ENCODE results near the gene CISTR.

The CISTR gene

DNA sequence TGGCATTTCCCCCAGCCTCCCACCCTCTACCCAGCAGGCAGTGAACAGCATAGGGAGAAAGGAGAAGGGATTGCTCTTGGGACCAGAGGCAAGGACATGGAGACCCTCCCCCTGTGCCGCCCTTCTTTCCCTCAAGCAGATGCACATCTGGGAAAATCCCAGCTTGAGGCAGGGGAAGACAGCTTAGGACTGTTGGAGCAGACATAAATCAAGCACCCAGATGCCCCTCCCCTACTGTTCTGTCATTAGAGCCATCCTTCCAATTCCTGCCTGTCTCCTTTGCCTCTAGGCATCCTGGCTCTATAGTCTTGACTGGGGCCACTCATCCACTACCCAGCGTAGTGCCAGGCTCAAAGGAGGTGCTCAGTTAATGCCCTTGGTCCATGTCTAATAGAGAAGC lies 7.5 kb upstream of the CISTR start:
- TF ChIP-seq, protein P1, sequence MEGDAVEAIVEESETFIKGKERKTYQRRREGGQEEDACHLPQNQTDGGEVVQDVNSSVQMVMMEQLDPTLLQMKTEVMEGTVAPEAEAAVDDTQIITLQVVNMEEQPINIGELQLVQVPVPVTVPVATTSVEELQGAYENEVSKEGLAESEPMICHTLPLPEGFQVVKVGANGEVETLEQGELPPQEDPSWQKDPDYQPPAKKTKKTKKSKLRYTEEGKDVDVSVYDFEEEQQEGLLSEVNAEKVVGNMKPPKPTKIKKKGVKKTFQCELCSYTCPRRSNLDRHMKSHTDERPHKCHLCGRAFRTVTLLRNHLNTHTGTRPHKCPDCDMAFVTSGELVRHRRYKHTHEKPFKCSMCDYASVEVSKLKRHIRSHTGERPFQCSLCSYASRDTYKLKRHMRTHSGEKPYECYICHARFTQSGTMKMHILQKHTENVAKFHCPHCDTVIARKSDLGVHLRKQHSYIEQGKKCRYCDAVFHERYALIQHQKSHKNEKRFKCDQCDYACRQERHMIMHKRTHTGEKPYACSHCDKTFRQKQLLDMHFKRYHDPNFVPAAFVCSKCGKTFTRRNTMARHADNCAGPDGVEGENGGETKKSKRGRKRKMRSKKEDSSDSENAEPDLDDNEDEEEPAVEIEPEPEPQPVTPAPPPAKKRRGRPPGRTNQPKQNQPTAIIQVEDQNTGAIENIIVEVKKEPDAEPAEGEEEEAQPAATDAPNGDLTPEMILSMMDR (IDR thresholded peaks at IDR 0.05; ENCODE audit: poor library complexity, severe bottlenecking), result no peak
- no peak for ATAC-seq (ENCODE audit: low read depth)
- H3K27ac ChIP-seq (ENCODE audit: poor library complexity, severe bottlenecking), result no peak overlapping the region
- H3K9me3 ChIP-seq (ENCODE audit: severe bottlenecking), result no peaks in the 10 kb centered on the region
- H3K36me3 ChIP-seq (ENCODE audit: low read depth), result no peaks in the 10 kb centered on the region
- no peaks in the 10 kb centered on the region for H3K27me3 ChIP-seq (ENCODE audit: insufficient read depth, poor library complexity, severe bottlenecking)
- H3K4me1 ChIP-seq (ENCODE audit: insufficient read depth, poor library complexity, severe bottlenecking), result no peaks in the 10 kb centered on the region
- no peak for DNase-seq (ENCODE audit: low spot score)
- no peak overlapping the region for H3K4me3 ChIP-seq (ENCODE audit: severe bottlenecking)

DNA sequence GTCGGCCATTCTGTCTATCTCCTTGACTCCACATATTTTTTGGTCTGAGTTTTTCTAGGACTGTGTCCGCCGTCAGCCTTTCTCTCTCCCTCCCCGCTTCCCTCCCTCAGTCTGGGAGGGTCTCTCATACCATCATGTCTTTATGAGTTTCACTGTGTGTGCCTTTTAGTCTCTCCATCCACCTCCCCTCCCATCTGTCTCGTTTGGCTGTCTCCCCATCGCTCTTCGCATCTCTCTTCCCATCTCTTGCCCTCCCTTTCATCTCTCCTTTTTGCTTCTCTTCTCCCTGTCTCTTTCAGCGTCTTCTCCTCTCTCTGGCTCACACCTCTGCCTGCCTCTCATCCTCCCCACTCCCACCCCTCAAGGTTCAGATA lies 6.9 kb upstream of the CISTR start:
- Histone ChIP-seq H3K27ac (ENCODE audit: poor library complexity, severe bottlenecking) (no peak overlapping the region), H3K4me1 (ENCODE audit: insufficient read depth, poor library complexity, severe bottlenecking) (no peaks in the 10 kb centered on the region), H3K36me3 (ENCODE audit: low read depth) (no peaks in the 10 kb centered on the region), H3K27me3 (ENCODE audit: insufficient read depth, poor library complexity, severe bottlenecking) (no peaks in the 10 kb centered on the region), H3K4me3 (ENCODE audit: severe bottlenecking) (no peak overlapping the region), H3K9me3 (ENCODE audit: severe bottlenecking) (no peaks in the 10 kb centered on the region)
- TF ChIP-seq, protein P1 (IDR thresholded peaks at IDR 0.05; ENCODE audit: poor library complexity, severe bottlenecking), result no peak
- no peak for ATAC-seq (ENCODE audit: low read depth)
- no peak for DNase-seq (ENCODE audit: low spot score)

DNA sequence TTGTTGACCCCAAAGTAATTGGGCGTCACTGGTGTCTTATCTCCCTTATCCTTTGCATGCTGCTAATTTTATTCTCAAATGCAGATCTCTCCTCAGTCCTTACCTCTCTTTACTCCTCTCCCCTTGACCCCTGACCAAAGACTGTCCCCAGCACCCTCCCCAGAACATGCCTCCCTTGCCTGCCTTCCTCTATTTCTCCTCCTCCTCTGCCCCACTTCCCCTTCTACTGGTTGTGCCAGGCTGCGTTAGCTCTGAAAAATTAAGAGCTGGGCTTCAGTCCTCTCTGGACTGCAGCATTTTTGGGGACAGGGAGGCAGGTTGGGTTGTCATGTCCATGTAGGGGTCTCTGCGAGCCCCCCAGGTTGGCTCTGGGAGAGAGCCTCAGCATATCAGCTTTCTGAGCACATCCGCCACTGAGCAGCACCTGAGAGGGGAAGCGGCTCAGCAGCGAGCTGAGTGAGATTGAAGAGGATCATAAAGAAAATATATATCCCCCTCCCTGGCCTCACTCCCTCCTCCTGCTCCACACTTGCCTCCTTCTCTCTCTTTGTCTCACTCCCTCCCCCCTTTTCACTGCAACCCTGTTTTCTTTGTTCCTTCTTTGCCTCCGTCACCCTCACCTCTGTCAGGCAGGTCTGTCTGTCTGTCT lies 6.4 kb upstream of the CISTR start:
- Histone ChIP-seq H3K9me3 (ENCODE audit: severe bottlenecking) (no peaks in the 10 kb centered on the region), H3K36me3 (ENCODE audit: low read depth) (no peaks in the 10 kb centered on the region), H3K4me3 (ENCODE audit: severe bottlenecking) (no peak overlapping the region), H3K4me1 (ENCODE audit: insufficient read depth, poor library complexity, severe bottlenecking) (no peaks in the 10 kb centered on the region), H3K27ac (ENCODE audit: poor library complexity, severe bottlenecking) (no peak overlapping the region), H3K27me3 (ENCODE audit: insufficient read depth, poor library complexity, severe bottlenecking) (peaks cover 2% of the 10 kb centered on the region)
- ATAC-seq (ENCODE audit: low read depth), result no peak
- no peak for DNase-seq (ENCODE audit: low spot score)
- TF ChIP-seq, protein P1 (IDR thresholded peaks at IDR 0.05; ENCODE audit: poor library complexity, severe bottlenecking), result no peak

DNA sequence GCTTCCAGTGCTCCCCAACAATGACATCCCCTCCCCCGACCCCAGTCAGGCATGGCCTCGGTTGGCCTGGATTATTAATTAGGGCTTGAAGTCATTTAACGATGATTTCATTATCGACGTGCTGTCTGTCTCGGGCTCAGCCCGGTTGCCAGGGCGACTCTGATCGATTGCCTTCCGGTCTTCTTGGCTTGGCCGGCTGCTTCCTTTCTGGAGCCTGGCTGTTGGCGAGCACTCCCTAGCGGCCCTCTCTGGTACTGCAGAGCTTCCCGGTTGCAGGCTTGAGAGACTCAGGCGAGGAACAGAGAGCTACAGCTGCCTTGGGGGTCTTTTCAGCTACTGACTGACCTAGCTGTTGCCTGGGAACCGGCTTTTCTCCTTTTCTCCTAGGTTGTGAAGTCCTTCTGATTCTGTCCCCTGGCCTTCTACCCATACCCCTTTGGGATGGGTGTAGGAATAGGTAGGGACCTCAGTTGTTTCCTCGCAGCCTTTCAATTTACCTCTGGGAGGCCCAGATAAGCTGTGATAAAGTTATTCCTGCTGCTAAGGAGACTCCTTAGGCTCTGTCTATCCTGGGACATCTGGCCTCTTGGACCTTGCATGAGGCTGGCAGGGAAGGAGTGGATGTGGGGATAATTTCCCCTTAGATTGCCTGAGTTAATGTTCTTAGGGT lies 5.5 kb upstream of the CISTR start:
- no peak; the same call in 2 of the 3 replicates for ATAC-seq (ENCODE audit: low read depth)

More for the DNA sequence above, 5.5 kb upstream of the CISTR start:
- peaks cover 11% of the 10 kb centered on the region for H3K27me3 ChIP-seq (ENCODE audit: insufficient read depth, poor library complexity, severe bottlenecking)
- H3K4me1 ChIP-seq (ENCODE audit: insufficient read depth, poor library complexity, severe bottlenecking), result no peaks in the 10 kb centered on the region
- no peak overlapping the region for H3K4me3 ChIP-seq (ENCODE audit: severe bottlenecking)
- no peak for DNase-seq (ENCODE audit: low spot score)
- H3K9me3 ChIP-seq (ENCODE audit: severe bottlenecking), result no peaks in the 10 kb centered on the region
- H3K27ac ChIP-seq (ENCODE audit: poor library complexity, severe bottlenecking), result no peak overlapping the region
- TF ChIP-seq, protein P1 (IDR thresholded peaks at IDR 0.05; ENCODE audit: poor library complexity, severe bottlenecking), result peak; percentile 51
- no peaks in the 10 kb centered on the region for H3K36me3 ChIP-seq (ENCODE audit: low read depth)
